GM10266 (cell line): ENCODE measurements around the gene DMBT1.

Source experiments
- DNase-seq: peaks from one replicate; pipeline ENCODE4 v3.0.0; 2012; ENCODE audit errors: extremely low spot score
- CTCF ChIP-seq: IDR thresholded peaks from 2 replicates; pipeline ENCODE4 v1.5.1; 2012; ENCODE audit warnings: mild to moderate bottlenecking, low read depth; ENCODE audit not compliant: control insufficient read depth, insufficient read depth; ENCODE audit errors: missing control alignments

Gene DMBT1

GRCh38 chr10:122678266-122678665 is 117.7 kb downstream of the DMBT1 start:
- TF ChIP-seq CTCF, result no peak
- DNase-seq, result no peak

- DNase-seq, result no peak
Measured at GRCh38 chr10:122682522-122682921, 122.0 kb downstream of the DMBT1 start.

GRCh38 chr10:122688293-122688989 is 127.9 kb downstream of the DMBT1 start:
- DNase-seq, result no peak
- TF ChIP-seq CTCF, result no peak

More at GRCh38 chr10:122682522-122682921, 122.0 kb downstream of the DMBT1 start:
- no peak for TF ChIP-seq CTCF

- no peak for TF ChIP-seq CTCF
- DNase-seq, result no peak
Measured at GRCh38 chr10:122689146-122689820, 128.7 kb downstream of the DMBT1 start.

- no peak for TF ChIP-seq CTCF
- DNase-seq, result no peak
Measured at GRCh38 chr10:122692744-122693143, 132.2 kb downstream of the DMBT1 start.
